Measurements from ENCODE around the gene RFX2.

RFX2 gene

DNA sequence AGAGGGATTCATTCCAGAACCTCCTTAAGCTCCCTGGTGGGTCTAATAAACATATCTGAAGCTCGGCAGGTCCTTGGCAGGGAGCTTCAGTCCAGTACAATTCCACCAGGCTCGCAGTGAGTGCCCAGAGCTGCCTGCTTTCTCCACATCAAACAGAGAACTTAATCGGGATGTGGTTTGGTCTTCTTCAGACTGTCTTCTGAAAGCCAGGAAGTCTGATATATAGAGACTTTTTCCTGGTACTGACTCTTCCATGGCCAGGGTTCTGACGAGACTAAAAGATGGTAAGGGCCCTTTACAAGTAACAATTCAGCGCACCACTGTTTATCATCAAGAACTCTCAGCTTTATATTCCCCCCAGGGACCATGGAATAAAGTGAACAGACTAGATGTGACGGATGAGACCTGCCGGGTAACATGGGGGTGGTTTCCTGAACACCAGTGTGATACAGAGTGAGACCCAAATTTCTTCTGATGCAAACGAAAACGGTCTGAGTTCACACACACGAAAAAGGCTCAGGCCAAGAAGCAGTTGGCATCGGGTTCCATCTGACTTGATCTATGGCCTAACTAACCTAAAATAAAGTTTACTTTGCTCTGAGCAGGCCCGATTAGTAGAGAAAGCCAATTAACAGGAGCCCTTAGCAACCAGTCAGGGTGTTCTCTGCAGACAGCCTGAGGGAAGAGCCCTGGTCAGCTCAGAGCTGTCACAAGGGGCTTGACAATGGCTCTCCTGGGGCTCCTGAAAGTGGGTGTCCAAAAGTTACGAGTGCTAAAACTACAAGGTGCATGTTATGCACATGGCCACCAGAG, 161.3 kb downstream of the RFX2 start:
- no peak for DNase-seq

DNA sequence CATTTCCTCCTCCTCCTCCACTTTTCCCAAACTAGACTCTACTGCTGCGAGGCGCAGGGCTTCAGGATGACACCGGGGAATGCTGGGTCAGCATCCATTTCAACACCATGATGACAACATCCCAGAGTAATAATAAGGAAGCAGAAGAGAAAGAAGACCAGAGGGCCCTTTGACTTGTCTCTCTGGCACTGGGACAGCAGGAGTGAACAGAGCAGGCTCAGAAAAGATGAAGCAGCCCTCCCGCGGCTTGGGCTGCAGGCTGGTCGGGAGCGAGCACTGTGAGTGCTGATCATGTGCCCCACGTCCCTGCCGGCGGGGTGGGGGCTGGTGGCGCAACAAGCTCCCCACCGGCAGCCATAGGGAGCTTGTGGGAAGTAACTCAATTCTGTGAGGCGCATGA, 162.9 kb downstream of the RFX2 start:
- DNase-seq: no peak

DNA sequence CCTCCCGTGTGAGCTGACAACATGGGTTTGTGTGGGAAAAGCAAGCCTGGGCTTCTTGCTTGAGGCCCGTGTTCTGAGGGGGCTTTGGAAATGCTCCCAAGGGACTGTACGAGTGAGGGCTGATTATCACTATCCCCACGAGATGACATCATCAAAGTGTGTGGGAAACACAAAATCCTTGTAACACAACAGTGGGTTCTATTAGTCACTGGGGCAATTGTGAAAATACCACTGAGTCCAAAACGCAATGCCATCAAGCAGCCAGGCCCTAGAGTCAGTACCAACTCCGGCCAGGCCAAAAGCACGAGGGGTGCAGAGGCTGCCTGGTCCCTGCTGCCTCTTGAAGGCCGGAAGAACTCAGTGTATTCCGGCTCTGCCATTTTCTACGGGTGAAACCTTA, 166.7 kb downstream of the RFX2 start:
- no peak for DNase-seq

Measured in hematopoietic multipotent progenitor cell treated with erythropoietin and hydrocortisone succinate and interleukin-3 and kit ligand, for 6 days (in vitro differentiated cells).